Gastroesophageal sphincter (tissue), 3 donors: ENCODE measurements around the gene CD96.

Experiments
- EP300 ChIP-seq: sonication (generic); formaldehyde crosslinking; IDR thresholded peaks from one replicate; pipeline ENCODE4 v1.6.1; 2017; ENCODE audit warnings: antibody characterized with exemption, mild to moderate bottlenecking
- POLR2A ChIP-seq, 2 donors: fragments of 450-650 bp; IDR thresholded peaks; one replicate each; pipeline ENCODE4 v1.6.1; 2017; ENCODE audit warnings: antibody characterized with exemption in 2 of 2, mild to moderate bottlenecking in 2 of 2, moderate library complexity in 1 of 2
- TF ChIP-seq, protein P1 (sequence below), 4 experiments: fragments of 200-600 bp in 2 of 4; fragments of 450-650 bp in 2 of 4; sonication (generic) in 1 of 4; IDR thresholded peaks; one replicate each; pipeline ENCODE4 v1.5.1; 2017 to 2019; ENCODE audit warnings: antibody characterized with exemption in 4 of 4, mild to moderate bottlenecking in 2 of 4, moderate library complexity in 2 of 4

- TF ChIP-seq, protein P1, sequence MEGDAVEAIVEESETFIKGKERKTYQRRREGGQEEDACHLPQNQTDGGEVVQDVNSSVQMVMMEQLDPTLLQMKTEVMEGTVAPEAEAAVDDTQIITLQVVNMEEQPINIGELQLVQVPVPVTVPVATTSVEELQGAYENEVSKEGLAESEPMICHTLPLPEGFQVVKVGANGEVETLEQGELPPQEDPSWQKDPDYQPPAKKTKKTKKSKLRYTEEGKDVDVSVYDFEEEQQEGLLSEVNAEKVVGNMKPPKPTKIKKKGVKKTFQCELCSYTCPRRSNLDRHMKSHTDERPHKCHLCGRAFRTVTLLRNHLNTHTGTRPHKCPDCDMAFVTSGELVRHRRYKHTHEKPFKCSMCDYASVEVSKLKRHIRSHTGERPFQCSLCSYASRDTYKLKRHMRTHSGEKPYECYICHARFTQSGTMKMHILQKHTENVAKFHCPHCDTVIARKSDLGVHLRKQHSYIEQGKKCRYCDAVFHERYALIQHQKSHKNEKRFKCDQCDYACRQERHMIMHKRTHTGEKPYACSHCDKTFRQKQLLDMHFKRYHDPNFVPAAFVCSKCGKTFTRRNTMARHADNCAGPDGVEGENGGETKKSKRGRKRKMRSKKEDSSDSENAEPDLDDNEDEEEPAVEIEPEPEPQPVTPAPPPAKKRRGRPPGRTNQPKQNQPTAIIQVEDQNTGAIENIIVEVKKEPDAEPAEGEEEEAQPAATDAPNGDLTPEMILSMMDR (IDR thresholded peaks at IDR 0.05): no peak
- TF ChIP-seq EP300 (no peak), POLR2A (IDR thresholded peaks at IDR 0.05) (no peak)
Observed at GRCh38 chr3:111542611-111543300, 759 bp downstream of the CD96 start.
